BLaER1 (cell line): ENCODE data around the gene NFE2L2.
A peak's percentile ranks its signal among the peaks of the same experiment; 100 is the strongest.

Experiments used
- H3K27ac ChIP-seq: shearing (Covaris generic); formaldehyde crosslinking; 2 replicates; pipeline ENCODE4 v1.8.1; 2022
- H3K27me3 ChIP-seq: shearing (Covaris generic); formaldehyde crosslinking; 2 replicates; pipeline ENCODE4 v1.8.1; 2022
- H3K36me3 ChIP-seq: shearing (Covaris generic); formaldehyde crosslinking; 2 replicates; pipeline ENCODE4 v1.8.1; 2022
- H3K4me1 ChIP-seq: shearing (Covaris generic); formaldehyde crosslinking; 2 replicates; pipeline ENCODE4 v1.8.1; 2022
- H3K4me2 ChIP-seq: shearing (Covaris generic); formaldehyde crosslinking; 2 replicates; pipeline ENCODE4 v1.8.1; 2022
- H3K4me3 ChIP-seq: shearing (Covaris generic); formaldehyde crosslinking; 2 replicates; pipeline ENCODE4 v1.8.1; 2022
- H3K9ac ChIP-seq: shearing (Covaris generic); formaldehyde crosslinking; 2 replicates; pipeline ENCODE4 v1.8.1; 2022
- H3K9me3 ChIP-seq: shearing (Covaris generic); formaldehyde crosslinking; 2 replicates; pipeline ENCODE4 v1.8.1; 2022
- H4K20me1 ChIP-seq: shearing (Covaris generic); formaldehyde crosslinking; 2 replicates; pipeline ENCODE4 v1.8.1; 2022
- Cebpa-rat ChIP-seq: shearing (Covaris generic); IDR thresholded peaks from 2 replicates; pipeline ENCODE4 v1.8.1; 2022

NFE2L2 gene

GRCh38 chr2:177260379-177260778 is 4.1 kb downstream of the NFE2L2 start:
- peak overlapping the region; percentile 84; the same call in 1 of the 2 replicates for H3K4me2 ChIP-seq
- no peaks in the 10 kb centered on the region for H3K27me3 ChIP-seq
- H3K4me3 ChIP-seq: no peak overlapping the region
- H3K4me1 ChIP-seq: peaks cover 27% of the 10 kb centered on the region
- no peak for TF ChIP-seq Cebpa-rat
- H3K36me3 ChIP-seq: peaks cover 40% of the 10 kb centered on the region
- H3K9me3 ChIP-seq: peaks cover 30% of the 10 kb centered on the region
- H3K9ac ChIP-seq: no peak overlapping the region
- H3K27ac ChIP-seq: no peak overlapping the region
- peaks cover 77% of the 10 kb centered on the region for H4K20me1 ChIP-seq

GRCh38 chr2:177258059-177258458 is 6.5 kb downstream of the NFE2L2 start:
- Histone ChIP-seq H4K20me1 (peaks cover 99% of the 10 kb centered on the region), H3K9ac (no peak overlapping the region), H3K36me3 (peaks cover 60% of the 10 kb centered on the region), H3K27me3 (no peaks in the 10 kb centered on the region), H3K9me3 (peaks cover 30% of the 10 kb centered on the region), H3K4me2 (no peak overlapping the region), H3K4me3 (no peak overlapping the region), H3K27ac (no peak overlapping the region), H3K4me1 (peaks cover 40% of the 10 kb centered on the region)
- no peak for TF ChIP-seq Cebpa-rat

GRCh38 chr2:177257471-177257870 is 7.1 kb downstream of the NFE2L2 start:
- H3K27ac ChIP-seq: no peak overlapping the region
- peaks cover 99% of the 10 kb centered on the region for H4K20me1 ChIP-seq
- H3K9me3 ChIP-seq: peaks cover 30% of the 10 kb centered on the region
- H3K9ac ChIP-seq: no peak overlapping the region
- no peak overlapping the region for H3K4me2 ChIP-seq
- peaks cover 45% of the 10 kb centered on the region for H3K4me1 ChIP-seq
- H3K27me3 ChIP-seq: no peaks in the 10 kb centered on the region
- peaks cover 66% of the 10 kb centered on the region for H3K36me3 ChIP-seq
- TF ChIP-seq Cebpa-rat: no peak
- H3K4me3 ChIP-seq: no peak overlapping the region

GRCh38 chr2:177256695-177257094 is 7.8 kb downstream of the NFE2L2 start:
- TF ChIP-seq Cebpa-rat: no peak
- Histone ChIP-seq H3K9me3 (peaks cover 30% of the 10 kb centered on the region), H3K36me3 (peaks cover 74% of the 10 kb centered on the region), H3K4me2 (no peak overlapping the region), H3K4me1 (peaks cover 42% of the 10 kb centered on the region), H3K27ac (no peak overlapping the region), H3K9ac (no peak overlapping the region), H3K27me3 (no peaks in the 10 kb centered on the region), H4K20me1 (peaks cover 99% of the 10 kb centered on the region), H3K4me3 (no peak overlapping the region)

GRCh38 chr2:177256026-177256425 is 8.5 kb downstream of the NFE2L2 start:
- H3K36me3 ChIP-seq: peaks cover 80% of the 10 kb centered on the region
- peaks cover 99% of the 10 kb centered on the region for H4K20me1 ChIP-seq
- peaks cover 35% of the 10 kb centered on the region for H3K4me1 ChIP-seq

GRCh38 chr2:177255227-177255601 is 9.3 kb downstream of the NFE2L2 start:
- TF ChIP-seq Cebpa-rat: no peak
- H3K4me1 ChIP-seq: peaks cover 27% of the 10 kb centered on the region
- no peak overlapping the region for H3K4me2 ChIP-seq
- no peak overlapping the region for H3K27ac ChIP-seq
- no peaks in the 10 kb centered on the region for H3K27me3 ChIP-seq
- no peak overlapping the region for H3K4me3 ChIP-seq
- H4K20me1 ChIP-seq: peaks cover 99% of the 10 kb centered on the region
- H3K9me3 ChIP-seq: peaks cover 29% of the 10 kb centered on the region
- no peak overlapping the region for H3K9ac ChIP-seq
- peaks cover 88% of the 10 kb centered on the region for H3K36me3 ChIP-seq

More at GRCh38 chr2:177256026-177256425, 8.5 kb downstream of the NFE2L2 start:
- Histone ChIP-seq H3K9me3 (peaks cover 30% of the 10 kb centered on the region), H3K27me3 (no peaks in the 10 kb centered on the region), H3K9ac (no peak overlapping the region), H3K4me3 (no peak overlapping the region), H3K4me2 (no peak overlapping the region), H3K27ac (no peak overlapping the region)
- TF ChIP-seq Cebpa-rat: no peak

GRCh38 chr2:177254433-177255226 is 9.9 kb downstream of the NFE2L2 start:
- peaks cover 89% of the 10 kb centered on the region for H3K36me3 ChIP-seq

GRCh38 chr2:177253704-177254103 is 10.8 kb downstream of the NFE2L2 start:
- peaks cover 14% of the 10 kb centered on the region for H3K9me3 ChIP-seq
- no peak for TF ChIP-seq Cebpa-rat
- peaks cover 99% of the 10 kb centered on the region for H4K20me1 ChIP-seq
- H3K4me2 ChIP-seq: no peak overlapping the region; the same call in 1 of the 2 replicates
- H3K9ac ChIP-seq: no peak overlapping the region
- H3K27ac ChIP-seq: no peak overlapping the region
- no peak overlapping the region for H3K4me3 ChIP-seq
- H3K4me1 ChIP-seq: peaks cover 27% of the 10 kb centered on the region
- no peaks in the 10 kb centered on the region for H3K27me3 ChIP-seq
- peaks cover 87% of the 10 kb centered on the region for H3K36me3 ChIP-seq

More at GRCh38 chr2:177254433-177255226, 9.9 kb downstream of the NFE2L2 start:
- Histone ChIP-seq H3K4me1 (peaks cover 27% of the 10 kb centered on the region), H3K27me3 (no peaks in the 10 kb centered on the region), H3K4me3 (no peak overlapping the region), H3K4me2 (no peak overlapping the region), H3K27ac (no peak overlapping the region), H4K20me1 (peaks cover 99% of the 10 kb centered on the region), H3K9ac (no peak overlapping the region), H3K9me3 (peaks cover 23% of the 10 kb centered on the region)
- TF ChIP-seq Cebpa-rat: no peak

GRCh38 chr2:177252808-177253531 is 11.6 kb downstream of the NFE2L2 start:
- Histone ChIP-seq H3K4me2 (peak overlapping the region; percentile 33; the same call in 1 of the 2 replicates), H3K27ac (0 out of 2 replicates have a peak overlapping the region, but pooled peaks have one; percentile 30), H3K4me3 (no peak overlapping the region), H4K20me1 (peaks cover 100% of the 10 kb centered on the region), H3K4me1 (peaks cover 27% of the 10 kb centered on the region), H3K27me3 (no peaks in the 10 kb centered on the region), H3K9ac (no peak overlapping the region), H3K9me3 (peaks cover 6% of the 10 kb centered on the region), H3K36me3 (peaks cover 87% of the 10 kb centered on the region)
- TF ChIP-seq Cebpa-rat: no peak

GRCh38 chr2:177251165-177251542 is 13.4 kb downstream of the NFE2L2 start:
- peaks cover 27% of the 10 kb centered on the region for H3K4me1 ChIP-seq
- no peaks in the 10 kb centered on the region for H3K27me3 ChIP-seq
- no peak overlapping the region for H3K4me3 ChIP-seq
- H4K20me1 ChIP-seq: peaks cover 100% of the 10 kb centered on the region
- no peak overlapping the region for H3K27ac ChIP-seq
- H3K9me3 ChIP-seq: no peaks in the 10 kb centered on the region
- TF ChIP-seq Cebpa-rat: no peak
- no peak overlapping the region for H3K9ac ChIP-seq
- no peak overlapping the region for H3K4me2 ChIP-seq
- H3K36me3 ChIP-seq: peaks cover 87% of the 10 kb centered on the region
